Left renal cortex interstitium (tissue), 4 donors: Measurements from ENCODE around the gene INHA. TPM values are rescaled to one million over a fixed set of nuclear protein-coding genes. Genes with fewer than 3 reads are reported as not detected.
A peak's percentile ranks its signal among the peaks of the same experiment; 100 is the strongest.

ENCODE experiments used
- DNase-seq, 4 donors: peaks; one replicate each; pipeline ENCODE4 v3.0.0-alpha.2; 2013; ENCODE audit warnings: low read depth in 4 of 4, low spot score in 2 of 4, missing footprints in 1 of 4
- polyA plus RNA-seq, 4 donors: library from polyadenylated mRNA; unstranded; fragments of 120-200 nt; gene quantifications; one replicate each; pipeline ENCODE4 v1.2.1, GENCODE V29; 2013; ENCODE audit not compliant: insufficient read length in 4 of 4

Gene INHA
- 1 to 10 TPM in 2 of 4 donors, under 1 TPM in 2; 0.46 to 2.4 (median 1.3) TPM for polyA plus RNA-seq

GRCh38 chr2:219572237-219573001 is at the start of gene INHA:
Gene INHA (plus strand): TSS chr2:219572310. CDS start chr2:219572375, 65 bp downstream.
- DNase-seq, result no peak

- DNase-seq, result no peak
These were observed 49.0 kb upstream of the INHA start for GRCh38 chr2:219523031-219523671.

- DNase-seq, result no peak
These were observed 47.3 kb upstream of the INHA start for GRCh38 chr2:219524817-219525216.

DNA sequence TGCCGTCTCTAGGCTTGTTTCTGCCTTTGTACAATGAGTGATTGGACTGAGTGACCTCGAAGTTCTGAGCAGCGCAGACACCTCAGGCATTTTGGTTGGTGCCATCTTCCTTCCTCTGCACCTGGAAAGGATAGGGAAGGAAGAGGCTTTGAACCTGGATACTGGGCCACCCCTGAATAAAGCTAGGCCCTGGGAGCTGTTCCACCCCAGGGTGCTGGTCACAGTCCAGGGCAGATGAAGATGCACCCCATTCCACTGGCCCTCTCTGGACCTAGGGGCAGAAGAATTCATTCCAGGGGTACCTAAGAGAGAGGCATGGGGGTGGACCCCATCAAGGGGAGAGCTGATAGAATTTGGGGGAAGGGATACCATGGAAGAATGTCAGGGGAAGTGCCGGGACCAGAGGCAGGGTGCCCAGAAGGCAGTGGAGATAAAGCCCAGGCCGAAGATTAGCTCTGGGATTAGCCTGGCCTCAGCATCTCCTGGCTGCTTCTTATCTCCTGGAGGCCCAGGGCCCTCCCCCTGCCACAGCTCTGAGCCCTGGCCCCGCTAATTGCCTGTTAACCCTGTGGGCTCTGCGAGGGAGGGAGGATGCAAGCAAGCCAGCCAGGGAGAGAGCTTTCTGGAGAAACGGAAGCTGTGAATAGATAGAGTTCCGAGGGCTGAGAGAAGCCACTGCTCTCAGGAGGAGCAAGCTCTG is 46.4 kb upstream of the INHA start:
- no peak for DNase-seq

GRCh38 chr2:219526320-219527075 is 45.6 kb upstream of the INHA start:
- DNase-seq, result no peak

GRCh38 chr2:219527076-219527394 is 45.1 kb upstream of the INHA start:
- no peak for DNase-seq

GRCh38 chr2:219527472-219527871 is 44.6 kb upstream of the INHA start:
- no peak for DNase-seq

DNA sequence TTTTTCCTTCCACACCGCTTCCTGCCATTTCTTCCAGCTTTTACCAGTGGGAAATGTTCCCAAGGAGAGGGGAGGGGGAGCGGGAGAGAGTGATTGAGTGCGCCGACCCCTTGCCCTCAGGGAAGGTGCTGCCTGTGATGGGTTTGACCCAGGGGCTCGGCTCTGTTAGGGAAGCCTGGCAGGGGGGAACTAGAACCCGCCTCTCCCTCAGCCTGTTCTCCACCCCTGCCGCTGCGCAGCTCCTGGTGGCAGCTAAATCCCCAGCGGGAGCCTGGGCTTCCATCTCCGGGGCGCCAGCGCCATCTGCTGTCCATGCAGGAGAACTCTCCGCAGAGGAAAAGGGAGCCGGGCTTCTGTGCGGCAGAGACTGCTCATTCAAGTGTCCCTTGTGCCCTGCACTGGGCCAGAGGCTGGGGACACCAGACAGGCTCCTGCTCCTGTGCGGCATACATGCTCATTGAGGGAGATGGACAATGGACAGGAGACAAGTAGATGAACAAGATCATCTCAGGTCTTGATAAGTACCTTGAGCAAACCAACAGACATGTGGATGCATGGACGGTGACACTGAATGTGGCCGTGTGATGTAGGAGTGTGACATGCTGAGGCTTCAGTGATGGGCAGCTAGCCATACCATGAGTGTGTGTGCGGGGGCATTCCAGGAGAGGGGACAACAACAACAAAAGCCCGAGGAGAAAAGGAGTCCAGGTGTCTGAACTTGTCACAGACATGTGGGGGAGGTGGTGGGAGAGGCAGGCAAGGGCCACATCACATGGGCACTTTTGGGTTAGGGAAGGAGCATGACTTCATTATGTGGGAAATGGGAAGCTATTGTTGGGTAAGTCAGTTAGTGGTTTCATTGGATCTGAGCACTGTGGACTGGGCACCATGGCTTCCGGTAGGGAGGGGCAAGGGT is 41.8 kb upstream of the INHA start:
- peak in 1 of 4 donors; percentile 73 for DNase-seq

DNA sequence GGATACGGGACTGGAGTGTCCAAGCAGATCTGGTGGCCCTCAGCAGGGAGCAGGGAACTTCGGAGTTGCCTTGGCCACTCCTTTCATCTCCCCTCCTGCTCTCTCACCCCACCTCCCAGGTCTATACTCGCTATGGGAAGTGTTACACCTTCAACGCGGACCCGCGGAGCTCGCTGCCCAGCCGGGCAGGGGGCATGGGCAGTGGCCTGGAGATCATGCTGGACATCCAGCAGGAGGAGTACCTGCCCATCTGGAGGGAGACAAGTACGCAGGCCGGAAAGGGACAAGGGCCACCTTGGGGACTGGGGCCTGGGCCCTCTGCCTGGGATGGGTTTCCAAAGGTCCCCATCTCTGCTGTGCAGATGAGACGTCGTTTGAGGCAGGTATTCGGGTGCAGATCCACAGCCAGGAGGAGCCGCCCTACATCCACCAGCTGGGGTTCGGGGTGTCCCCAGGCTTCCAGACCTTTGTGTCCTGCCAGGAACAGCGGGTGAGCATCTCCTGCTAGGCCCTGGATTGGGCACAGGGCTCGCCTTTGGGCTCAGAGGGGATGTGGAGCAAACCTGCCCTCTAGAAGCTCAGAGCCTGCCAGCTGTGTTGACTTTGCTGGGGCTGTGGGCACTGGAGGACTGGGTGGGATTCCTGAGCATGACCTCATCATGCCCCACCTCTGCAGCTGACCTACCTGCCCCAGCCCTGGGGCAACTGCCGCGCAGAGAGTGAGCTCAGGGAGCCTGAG is 40.3 kb upstream of the INHA start:
- DNase-seq, result no peak

DNA sequence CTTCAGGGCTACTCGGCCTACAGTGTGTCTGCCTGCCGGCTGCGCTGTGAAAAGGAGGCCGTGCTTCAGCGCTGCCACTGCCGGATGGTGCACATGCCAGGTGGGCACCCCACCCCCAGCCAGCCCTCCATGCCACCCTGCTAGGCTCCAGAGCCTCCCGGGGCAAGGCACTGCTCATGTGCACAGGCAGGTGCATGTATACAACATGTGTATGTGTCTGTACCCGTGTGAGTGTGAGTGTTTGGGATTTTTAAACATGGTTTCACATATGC is 39.8 kb upstream of the INHA start:
- DNase-seq, result no peak

DNA sequence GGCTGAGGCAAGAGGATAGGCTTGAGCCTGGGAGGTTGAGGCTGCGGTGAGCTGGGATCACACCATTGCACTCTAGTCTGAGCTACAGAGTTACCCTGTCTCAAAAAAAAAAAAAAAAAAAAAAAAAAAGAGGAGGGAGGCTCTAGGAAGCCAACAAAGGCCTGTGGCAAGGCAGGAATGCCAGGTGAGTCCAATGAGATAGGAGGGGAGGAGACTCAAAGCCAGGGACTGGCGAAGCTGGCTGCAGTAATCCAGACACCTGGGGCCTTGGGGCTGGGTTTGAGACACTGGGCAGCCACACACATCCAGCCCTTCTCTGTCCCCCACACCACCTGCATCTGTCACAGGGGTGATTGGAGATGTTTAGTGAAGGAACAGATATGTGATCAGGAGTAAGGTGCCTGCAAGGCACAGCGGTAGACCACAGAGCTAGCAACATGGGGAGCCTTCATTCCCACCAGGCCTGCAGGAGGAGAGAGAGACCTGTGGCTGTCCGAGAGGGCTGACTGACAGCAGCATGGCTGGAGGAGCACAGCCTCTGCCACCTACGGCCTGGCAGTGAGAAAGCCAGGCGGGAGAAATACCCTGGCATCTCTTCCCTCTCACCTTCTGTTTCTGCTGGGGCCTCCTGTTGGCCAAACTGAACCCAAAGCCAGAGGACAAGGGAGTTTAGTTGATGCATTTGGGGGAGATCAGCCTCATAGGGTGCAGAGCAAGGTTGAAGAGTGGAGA is 38.0 kb upstream of the INHA start:
- no peak for DNase-seq

DNA sequence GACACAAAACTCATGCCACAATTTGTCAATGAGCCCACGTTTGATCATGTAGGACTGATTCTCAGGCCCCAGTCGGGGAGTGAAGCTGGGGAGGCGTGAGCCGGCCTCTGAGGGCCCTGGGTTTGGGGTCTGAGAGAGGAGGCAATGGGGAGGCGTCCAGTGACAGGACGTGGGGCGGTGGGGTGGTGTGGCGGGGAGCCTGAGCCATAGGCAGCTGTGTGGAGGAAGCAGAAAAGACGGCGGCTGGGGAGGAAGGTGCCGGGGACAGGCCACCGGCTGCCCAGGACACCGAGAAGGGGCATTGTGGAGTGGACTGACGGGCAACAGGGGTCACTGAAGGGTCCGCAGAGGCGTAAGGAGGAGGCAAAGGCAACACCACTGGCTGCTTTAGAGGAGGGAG is 35.7 kb upstream of the INHA start:
- DNase-seq, result no peak

- DNase-seq, result no peak
These were observed 35.1 kb upstream of the INHA start for GRCh38 chr2:219536967-219537366.

- DNase-seq, result no peak
These were observed 34.2 kb upstream of the INHA start for GRCh38 chr2:219537657-219538488.

GRCh38 chr2:219538504-219538951 is 33.6 kb upstream of the INHA start:
- no peak for DNase-seq

DNA sequence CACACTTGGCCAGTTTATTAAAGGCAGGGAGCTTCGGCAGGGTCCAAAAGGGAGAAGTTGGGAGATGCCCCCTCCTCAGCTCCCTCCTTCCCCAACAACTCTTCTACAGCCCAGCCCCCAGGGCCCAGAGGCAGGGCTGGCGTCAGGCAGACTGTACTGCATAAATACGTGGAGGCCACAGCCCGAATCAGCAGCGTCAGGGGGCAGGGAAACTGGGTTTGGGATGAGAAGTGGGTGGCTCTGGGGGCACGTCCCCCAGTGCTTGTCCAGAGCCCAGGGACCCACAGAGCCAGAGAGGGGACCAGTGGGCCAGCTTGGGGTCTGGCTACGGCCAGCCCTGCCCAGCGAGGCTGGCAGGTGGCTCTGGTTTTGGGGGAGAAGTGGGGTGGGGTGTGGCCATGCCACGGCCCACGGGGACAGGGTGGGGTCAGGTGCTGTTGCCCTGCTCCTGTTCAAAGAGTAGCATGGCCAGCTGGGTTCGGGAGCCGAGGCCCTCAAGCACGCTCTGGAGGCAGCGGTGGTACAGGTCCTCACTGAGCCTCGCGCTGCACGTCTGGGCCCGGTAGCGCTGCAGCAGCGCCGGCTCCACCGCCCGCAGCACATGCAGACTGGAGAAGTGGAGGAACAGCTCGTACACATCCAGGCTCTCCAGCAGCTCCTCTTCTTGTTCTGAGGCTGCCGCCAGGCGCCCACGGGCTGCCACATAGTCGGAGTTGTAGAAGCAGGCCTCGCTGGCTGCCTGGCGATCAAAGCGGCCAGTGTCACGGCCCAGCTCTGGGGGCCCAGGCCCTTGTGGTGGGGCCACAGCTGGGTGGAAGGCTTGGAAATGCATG is 32.9 kb upstream of the INHA start:
- DNase-seq, result no peak
